ENCODE measurements around the gene VSIG10. TPM values are rescaled to one million over a fixed set of nuclear protein-coding genes. Genes with fewer than 3 reads are reported as not detected.

The VSIG10 gene
- total RNA-seq, 1 donor from 2014 or later: 21.7 TPM

GRCh38 chr12:118060301-118061010 lies 43.4 kb downstream of the VSIG10 start:
- Mint-ChIP-seq H3K27me3 (ENCODE audit: unreplicated experiment) (no peaks in the 10 kb centered on the region), H3K4me1 (ENCODE audit: unreplicated experiment) (peaks cover 59% of the 10 kb centered on the region), H3K9me3 (ENCODE audit: unreplicated experiment) (no peaks in the 10 kb centered on the region), H3K27ac (ENCODE audit: unreplicated experiment) (peak overlapping the region; percentile 92), H3K36me3 (ENCODE audit: unreplicated experiment) (no peaks in the 10 kb centered on the region), H3K4me3 (ENCODE audit: unreplicated experiment) (peak overlapping the region; percentile 81)
- TF ChIP-seq CTCF (IDR thresholded peaks at IDR 0.05): no peak
- peak; percentile 86 for DNase-seq (ENCODE audit: extremely low spot score, unreplicated experiment)

DNA sequence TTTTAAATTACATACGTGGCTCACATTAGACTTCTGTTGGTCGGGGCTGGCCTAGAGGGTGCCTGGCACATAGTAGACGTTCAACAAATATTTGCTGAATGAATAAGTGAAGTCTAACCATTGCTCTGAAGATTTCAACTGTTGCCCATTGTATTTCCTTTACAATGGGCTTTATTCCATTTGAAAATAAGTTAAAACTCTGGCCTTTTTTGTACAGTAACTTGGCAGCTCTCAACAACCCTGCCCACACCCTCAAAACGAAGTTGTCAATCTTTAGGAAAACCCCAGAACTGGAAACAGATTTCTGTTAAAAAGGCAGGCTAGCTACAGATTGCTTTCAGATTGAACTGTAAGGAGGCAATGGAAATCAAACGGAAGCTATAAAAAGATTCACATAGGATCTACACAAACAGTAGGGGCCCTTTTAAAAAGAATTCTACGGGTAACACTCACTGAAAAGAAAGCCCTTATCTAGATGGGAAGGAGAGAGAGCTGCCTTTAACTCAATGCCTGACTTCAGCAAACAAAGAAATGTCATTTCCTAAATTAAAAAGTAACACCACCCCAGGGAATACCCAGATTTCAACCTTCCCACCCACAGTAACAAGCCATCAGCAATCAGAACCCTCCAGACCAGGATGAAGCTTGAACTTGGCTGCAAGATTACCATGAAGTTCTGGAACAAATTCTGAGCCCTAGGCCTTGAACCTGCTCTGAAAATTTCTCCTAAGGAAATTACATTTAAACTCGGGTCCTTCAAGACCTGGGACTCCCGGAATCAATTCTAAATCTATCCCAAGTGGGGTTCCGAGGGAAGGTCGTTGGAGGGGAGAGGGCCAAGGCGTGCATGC lies 44.2 kb downstream of the VSIG10 start:
- Mint-ChIP-seq H3K4me1 (ENCODE audit: unreplicated experiment) (peaks cover 61% of the 10 kb centered on the region), H3K9me3 (ENCODE audit: unreplicated experiment) (no peaks in the 10 kb centered on the region), H3K36me3 (ENCODE audit: unreplicated experiment) (peaks cover 2% of the 10 kb centered on the region), H3K27me3 (ENCODE audit: unreplicated experiment) (no peaks in the 10 kb centered on the region), H3K27ac (ENCODE audit: unreplicated experiment) (peak overlapping the region; percentile 92), H3K4me3 (ENCODE audit: unreplicated experiment) (peak overlapping the region; percentile 81)
- DNase-seq (ENCODE audit: extremely low spot score, unreplicated experiment): no peak
- no peak for TF ChIP-seq CTCF (IDR thresholded peaks at IDR 0.05)

GRCh38 chr12:118058881-118059280 lies 44.9 kb downstream of the VSIG10 start:
- Mint-ChIP-seq H3K36me3 (ENCODE audit: unreplicated experiment) (peaks cover 2% of the 10 kb centered on the region), H3K4me3 (ENCODE audit: unreplicated experiment) (no peak overlapping the region), H3K27me3 (ENCODE audit: unreplicated experiment) (no peaks in the 10 kb centered on the region)

DNA sequence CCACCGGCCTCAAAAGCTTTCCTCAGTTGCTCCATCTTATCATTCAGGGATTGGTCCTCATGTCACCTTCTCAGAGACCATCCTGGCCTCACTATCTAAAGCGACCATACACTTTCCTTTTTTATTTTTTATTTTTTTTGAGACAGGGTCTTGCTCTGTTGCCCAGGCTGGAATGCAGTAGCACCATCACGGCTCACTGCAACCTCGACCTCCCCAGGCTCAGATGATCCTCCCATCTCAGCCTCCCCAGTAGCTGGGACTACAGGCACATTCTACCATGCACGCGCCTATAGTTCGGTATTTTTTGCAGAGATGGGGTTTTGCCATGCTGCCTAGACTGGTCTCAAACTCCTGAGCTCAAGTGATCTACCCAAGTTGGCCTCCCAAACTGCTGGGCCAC lies 45.6 kb downstream of the VSIG10 start:
- H3K27me3 Mint-ChIP-seq (ENCODE audit: unreplicated experiment): no peaks in the 10 kb centered on the region
- no peak overlapping the region for H3K4me3 Mint-ChIP-seq (ENCODE audit: unreplicated experiment)
- TF ChIP-seq CTCF (IDR thresholded peaks at IDR 0.05): no peak
- H3K4me1 Mint-ChIP-seq (ENCODE audit: unreplicated experiment): peaks cover 55% of the 10 kb centered on the region
- no peak for DNase-seq (ENCODE audit: extremely low spot score, unreplicated experiment)
- peaks cover 2% of the 10 kb centered on the region for H3K36me3 Mint-ChIP-seq (ENCODE audit: unreplicated experiment)
- no peaks in the 10 kb centered on the region for H3K9me3 Mint-ChIP-seq (ENCODE audit: unreplicated experiment)
- no peak overlapping the region for H3K27ac Mint-ChIP-seq (ENCODE audit: unreplicated experiment)

More at GRCh38 chr12:118058881-118059280, 44.9 kb downstream of the VSIG10 start:
- Mint-ChIP-seq H3K4me1 (ENCODE audit: unreplicated experiment) (peaks cover 55% of the 10 kb centered on the region), H3K9me3 (ENCODE audit: unreplicated experiment) (no peaks in the 10 kb centered on the region), H3K27ac (ENCODE audit: unreplicated experiment) (peak overlapping the region; percentile 92)
- no peak for DNase-seq (ENCODE audit: extremely low spot score, unreplicated experiment)
- no peak for TF ChIP-seq CTCF (IDR thresholded peaks at IDR 0.05)

Data from osteocyte (in vitro differentiated cells).